Heart left ventricle (tissue), 16 donors: ENCODE results near the gene SH3TC1. TPM values are rescaled to one million over a fixed set of nuclear protein-coding genes. Genes with fewer than 3 reads are reported as not detected.

ENCODE experiments used
- ATAC-seq, 4 donors: fragments of 200-7000 bp; cut with Tn5 transposase; one replicate each; pipeline ENCODE4 v1.9.1; 2020 to 2022; ENCODE audit warnings: moderate library complexity in 4 of 4, mild to moderate bottlenecking in 3 of 4, moderate number of reproducible peaks in 1 of 4
- DNase-seq, 5 donors: peaks; one replicate each; pipeline ENCODE4 v3.0.0-alpha.2; 2020
- H3K27ac ChIP-seq, 12 donors: fragments of 200-600 bp; sonication (generic) in 4 of 12; one replicate each; pipeline versions ENCODE4 v1.5.0 to v1.8.0; 2016 to 2022; ENCODE audit warnings: mild to moderate bottlenecking in 2 of 12
- H3K27me3 ChIP-seq, 9 donors: fragments of 200-600 bp; sonication (generic) in 2 of 9; one replicate each; pipeline versions ENCODE4 v1.5.1 to v1.8.0; 2016 to 2022; ENCODE audit warnings: mild to moderate bottlenecking in 3 of 9
- H3K36me3 ChIP-seq, 9 donors: fragments of 200-600 bp; sonication (generic) in 2 of 9; one replicate each; pipeline versions ENCODE4 v1.5.0 to v1.8.0; 2018 to 2022; ENCODE audit warnings: mild to moderate bottlenecking in 2 of 9
- H3K4me1 ChIP-seq, 12 donors: fragments of 200-600 bp; sonication (generic) in 4 of 12; one replicate each; pipeline versions ENCODE4 v1.5.0 to v1.8.0; 2016 to 2022; ENCODE audit warnings: mild to moderate bottlenecking in 3 of 12
- H3K4me3 ChIP-seq, 12 donors: fragments of 200-600 bp; sonication (generic) in 4 of 12; one replicate each; pipeline versions ENCODE4 v1.5.0 to v1.8.0; 2017 to 2022; ENCODE audit warnings: mild to moderate bottlenecking in 9 of 12, moderate library complexity in 4 of 12
- H3K9me3 ChIP-seq, 12 donors: fragments of 200-600 bp; sonication (generic) in 4 of 12; one replicate each; pipeline versions ENCODE4 v1.5.0 to v1.8.0; 2016 to 2022; ENCODE audit warnings: mild to moderate bottlenecking in 1 of 12
- CTCF ChIP-seq, 12 donors: fragments of 200-600 bp; sonication (generic) in 4 of 12; IDR thresholded peaks; one replicate each; pipeline versions ENCODE4 v1.5.0 to v1.8.0; 2018 to 2022; ENCODE audit warnings: antibody characterized with exemption in 12 of 12, mild to moderate bottlenecking in 5 of 12
- POLR2A ChIP-seq, 2 donors: fragments of 450-650 bp; IDR thresholded peaks; one replicate each; pipeline ENCODE4 v1.6.1; 2017; ENCODE audit warnings: antibody characterized with exemption in 2 of 2, mild to moderate bottlenecking in 2 of 2, moderate library complexity in 2 of 2
- WGBS, 4 donors: extraction: QIAGEN DNeasy Blood & Tissue Kit in 2 of 4; methylation state at CpG; one replicate each; pipeline versions ENCODE4 v1.1.5 to v1.1.7; 2013 to 2018; 5-methylcytosine and 5-hydroxymethylcytosine counted together
- intact Hi-C, 10 donors: fragments of 100-400 bp; cut with DNase I; formaldehyde crosslinking; loops; one replicate each; pipeline versions ENCODE4 v1.11.1 to v1.14.2; 2022
- polyA plus RNA-seq, 2 donors: library from polyadenylated mRNA; stranded (reverse); fragments of 200-250 nt; gene quantifications; one replicate each; pipeline ENCODE4 v1.2.3, GENCODE V29; 2013
- total RNA-seq, 9 donors: library from RNA; depleted of rRNA in 2 of 9; stranded (reverse); fragments of >200 nt in 2 of 9; fragmentation: NEBNext Ultra II Directional in 3 of 9; extraction: Animal tissue kit (Norgen Biotek cat#: 25700) in 3 of 9; gene quantifications; one replicate each; pipeline versions ENCODE4 v1.1.0 to v1.2.4, GENCODE V29; 2016 to 2023
- donor health status: ischemic (EF 13 %, LVEDD 7.1; RV severe dilation, severe dysfunction).
- donor health status: healthy with polysubstance abuse.
- donor health status: DM: no; HTN: yes; CAD: no.
- donor health status: DM: no; HTN: no; CAD: no.
- donor health status: ischemic (EF 25% LVEDD 6.9; RV normal size, moderate dysfunction).
- donor health status: ischemic (EF 25% LVEDD 5.7; RV mildly dilated, moderate dysfunction).
- donor health status: healthy.
- donor health status: DM: yes; HTN: yes; CAD: no.
- donor health status: ischemic (EF 35%, LVEDD 5.7; RV mildly dilated, moderate dysfunction).
- donor health status: nonischemic (EF 11% LVEDD 7.7; RV severe dilation, severe dysfunction).
- donor health status: DM: yes; HTN: yes; CAD: no.
- donor health status: PGD.
- donor health status: ischemic (EF 29% LVEDD 5.4; RV normal size, mild dysfunction).
- donor health status: nonischemic (EF 23%, LVEDD 6.1; RV moderate dilation, normal function).

The SH3TC1 gene
- total and polyA plus RNA-seq, 11 donors: 5.8 to 45.9 (median 10.9) TPM

GRCh38 chr4:8167291-8167690 is 31.8 kb upstream of the SH3TC1 start:
- Histone ChIP-seq H3K9me3 (peaks cover 0 to 14% (median 5%) of the 10 kb centered on the region in 12 donors), H3K4me3 (no peak overlapping the region), H3K4me1 (peaks cover 0 to 12% (median 0%) of the 10 kb centered on the region in 12 donors), H3K27ac (peak overlapping the region in 2 of 12 donors; percentile 38 to 84), H3K36me3 (no peaks in the 10 kb centered on the region), H3K27me3 (no peaks in the 10 kb centered on the region)
- DNase-seq (no peak), ATAC-seq (peak in 1 of 4 donors; percentile 25)
- intact Hi-C loops: no loop called here
- WGBS, 4 donors: 47 to 72% (median 51%) methylated on average over 2 of the region's 2 CpGs
- TF ChIP-seq CTCF (IDR thresholded peaks at IDR 0.05) (no peak), POLR2A (IDR thresholded peaks at IDR 0.05) (no peak)

GRCh38 chr4:8167815-8168214 is 31.3 kb upstream of the SH3TC1 start:
- ATAC-seq (peak in 3 of 4 donors; percentile 47 to 73 (median 66)), DNase-seq (peak in 2 of 5 donors; percentile 66 to 72)
- H3K27ac ChIP-seq: peak overlapping the region in 2 of 12 donors; percentile 38 to 84
- TF ChIP-seq POLR2A (IDR thresholded peaks at IDR 0.05): no peak
- H3K27me3 ChIP-seq: no peaks in the 10 kb centered on the region
- intact Hi-C loops: no loop called here
- WGBS, 4 donors: 24 to 46% (median 44%) methylated on average over 2 of the region's 2 CpGs
- no peaks in the 10 kb centered on the region for H3K36me3 ChIP-seq
- H3K9me3 ChIP-seq: peaks cover 0 to 14% (median 5%) of the 10 kb centered on the region in 12 donors
- H3K4me1 ChIP-seq: peaks cover 0 to 12% (median 0%) of the 10 kb centered on the region in 12 donors
- no peak overlapping the region for H3K4me3 ChIP-seq

GRCh38 chr4:8168232-8168631 is 30.9 kb upstream of the SH3TC1 start:
- peaks cover 0 to 12% (median 0%) of the 10 kb centered on the region in 12 donors for H3K4me1 ChIP-seq
- intact Hi-C loops: no loop called here
- H3K27ac ChIP-seq: peak overlapping the region in 1 of 12 donors; percentile 84
- ATAC-seq: no peak
- peaks cover 0 to 14% (median 5%) of the 10 kb centered on the region in 12 donors for H3K9me3 ChIP-seq
- H3K27me3 ChIP-seq: no peaks in the 10 kb centered on the region
- H3K4me3 ChIP-seq: no peak overlapping the region
- 100% methylated on average over 1 of the region's 1 CpG for WGBS, 4 donors
- TF ChIP-seq POLR2A (IDR thresholded peaks at IDR 0.05): no peak
- TF ChIP-seq CTCF (IDR thresholded peaks at IDR 0.05): peak in 7 of 12 donors; percentile 19 to 34 (median 28)
- no peaks in the 10 kb centered on the region for H3K36me3 ChIP-seq
- no peak for DNase-seq

- peaks cover 0 to 14% (median 5%) of the 10 kb centered on the region in 12 donors for H3K9me3 ChIP-seq
- H3K36me3 ChIP-seq: no peaks in the 10 kb centered on the region
- no peak overlapping the region for H3K4me3 ChIP-seq
- H3K4me1 ChIP-seq: peaks cover 0 to 12% (median 0%) of the 10 kb centered on the region in 12 donors
- DNase-seq (no peak), ATAC-seq (no peak)
- 83 to 88% (median 85%) methylated on average over 4 to 5 of the region's 5 CpGs for WGBS, 4 donors
- intact Hi-C loops: no loop called here
- TF ChIP-seq POLR2A (IDR thresholded peaks at IDR 0.05) (no peak), CTCF (IDR thresholded peaks at IDR 0.05) (no peak)
- H3K27me3 ChIP-seq: no peaks in the 10 kb centered on the region
- H3K27ac ChIP-seq: no peak overlapping the region
Observed at GRCh38 chr4:8168832-8169598, 30.1 kb upstream of the SH3TC1 start.
